Astrocyte (in vitro differentiated cells and primary cell): Measurements from ENCODE around the gene PRR22. TPM values are rescaled to one million over a fixed set of nuclear protein-coding genes. Genes with fewer than 3 reads are reported as not detected.

Source experiments
- DNase-seq: peaks from one replicate; pipeline ENCODE4 v3.0.0-alpha.2; 2010; ENCODE audit warnings: low read depth
- FAIRE-seq: peaks from 2 replicates; lab custom pipeline; 2011; peaks lifted over from hg19 to GRCh38; lab: Jason Lieb, UNC
- H2AFZ ChIP-seq: 2 replicates; pipeline ENCODE4 v1.6.0; 2012; ENCODE audit warnings: low read depth, low read length, inconsistent platforms
- H3K27ac ChIP-seq: 2 replicates; pipeline ENCODE4 v1.5.1; 2011; ENCODE audit warnings: low read depth, low read length, inconsistent platforms
- H3K27me3 ChIP-seq: 2 replicates; pipeline ENCODE4 v1.6.0; 2011; ENCODE audit warnings: low read length, inconsistent platforms; ENCODE audit not compliant: insufficient read depth
- H3K36me3 ChIP-seq: 2 replicates; pipeline ENCODE4 v1.5.1; 2011; ENCODE audit warnings: low read length, inconsistent platforms; ENCODE audit not compliant: insufficient read depth
- H3K4me1 ChIP-seq: 2 replicates; pipeline ENCODE4 v1.5.1; 2011; ENCODE audit warnings: low read length, inconsistent platforms; ENCODE audit not compliant: insufficient read depth
- H3K4me2 ChIP-seq: 2 replicates; pipeline ENCODE4 v1.6.0; 2012; ENCODE audit warnings: low read length, inconsistent platforms
- H3K4me3 ChIP-seq: 2 replicates; pipeline ENCODE4 v1.5.1; 2011; ENCODE audit warnings: low read depth, mild to moderate bottlenecking, low read length, inconsistent platforms; ENCODE audit not compliant: insufficient read depth
- H3K79me2 ChIP-seq: 2 replicates; pipeline ENCODE4 v1.6.0; 2012; ENCODE audit warnings: mild to moderate bottlenecking, low read length, inconsistent platforms; ENCODE audit not compliant: insufficient read depth
- H3K9ac ChIP-seq: 2 replicates; pipeline ENCODE4 v1.6.0; 2012; ENCODE audit warnings: mild to moderate bottlenecking, low read length, inconsistent platforms
- H3K9me3 ChIP-seq: 2 replicates; pipeline ENCODE4 v1.5.1; 2012; ENCODE audit warnings: low read depth, mild to moderate bottlenecking, low read length, inconsistent platforms; ENCODE audit not compliant: insufficient read depth
- H4K20me1 ChIP-seq: 2 replicates; pipeline ENCODE4 v1.6.0; 2012; ENCODE audit warnings: low read length, inconsistent platforms; ENCODE audit not compliant: insufficient read depth
- H3K27ac Mint-ChIP-seq: one replicate; pipeline ENCODE4 v1.8.0; 2021; ENCODE audit warnings: mild to moderate bottlenecking, mixed read lengths; ENCODE audit not compliant: unreplicated experiment
- H3K27me3 Mint-ChIP-seq: one replicate; pipeline ENCODE4 v1.8.0; 2021; ENCODE audit warnings: low read depth, mixed read lengths; ENCODE audit not compliant: unreplicated experiment
- H3K36me3 Mint-ChIP-seq: one replicate; pipeline ENCODE4 v1.8.0; 2021; ENCODE audit warnings: low read depth, mixed read lengths; ENCODE audit not compliant: unreplicated experiment
- H3K4me1 Mint-ChIP-seq: one replicate; pipeline ENCODE4 v1.8.0; 2021; ENCODE audit warnings: low read depth, mixed read lengths; ENCODE audit not compliant: unreplicated experiment
- H3K4me3 Mint-ChIP-seq: one replicate; pipeline ENCODE4 v1.8.0; 2021; ENCODE audit warnings: mild to moderate bottlenecking, moderate library complexity, mixed read lengths; ENCODE audit not compliant: unreplicated experiment
- H3K9me3 Mint-ChIP-seq: one replicate; pipeline ENCODE4 v1.8.0; 2021; ENCODE audit warnings: mild to moderate bottlenecking, mixed read lengths; ENCODE audit not compliant: unreplicated experiment
- CTCF ChIP-seq: IDR thresholded peaks from 2 replicates; pipeline ENCODE4 v1.5.1; 2011; ENCODE audit warnings: low read depth, mild to moderate bottlenecking, inconsistent platforms, low read length, moderate library complexity; ENCODE audit not compliant: insufficient read depth
- EZH2 ChIP-seq: IDR thresholded peaks from 2 replicates; pipeline ENCODE4 v1.6.1; 2012; ENCODE audit warnings: mild to moderate bottlenecking, low read length, inconsistent platforms; ENCODE audit not compliant: insufficient read depth
- total RNA-seq: library from RNA; stranded (reverse); gene quantifications from 2 replicates; pipeline ENCODE4 v1.2.1, GENCODE V29; 2021

PRR22 gene
- total RNA-seq, 1 donor from 2014 or later, result 2.4 TPM

- no peak overlapping the region for H3K4me2 ChIP-seq
- H3K9me3 ChIP-seq, result no peaks in the 10 kb centered on the region
- H3K4me3 ChIP-seq, result no peak overlapping the region
- peaks cover 5% of the 10 kb centered on the region for H3K27me3 ChIP-seq
- no peak overlapping the region for H2AFZ ChIP-seq
- no peaks in the 10 kb centered on the region for H3K79me2 ChIP-seq
- Mint-ChIP-seq H3K27ac (no peak overlapping the region), H3K36me3 (peaks cover 3% of the 10 kb centered on the region), H3K4me3 (no peak overlapping the region), H3K4me1 (no peaks in the 10 kb centered on the region), H3K27me3 (peaks cover 19% of the 10 kb centered on the region), H3K9me3 (peaks cover 2% of the 10 kb centered on the region)
- no peak overlapping the region for H3K27ac ChIP-seq
- DNase-seq, result no peak
- no peaks in the 10 kb centered on the region for H3K36me3 ChIP-seq
- no peaks in the 10 kb centered on the region for H4K20me1 ChIP-seq
- no peaks in the 10 kb centered on the region for H3K4me1 ChIP-seq
- no peak for FAIRE-seq
- TF ChIP-seq CTCF (no peak), EZH2 (no peak)
- no peak overlapping the region for H3K9ac ChIP-seq
Observed at GRCh38 chr19:5821521-5822180, 37.1 kb upstream of the PRR22 start.

DNA sequence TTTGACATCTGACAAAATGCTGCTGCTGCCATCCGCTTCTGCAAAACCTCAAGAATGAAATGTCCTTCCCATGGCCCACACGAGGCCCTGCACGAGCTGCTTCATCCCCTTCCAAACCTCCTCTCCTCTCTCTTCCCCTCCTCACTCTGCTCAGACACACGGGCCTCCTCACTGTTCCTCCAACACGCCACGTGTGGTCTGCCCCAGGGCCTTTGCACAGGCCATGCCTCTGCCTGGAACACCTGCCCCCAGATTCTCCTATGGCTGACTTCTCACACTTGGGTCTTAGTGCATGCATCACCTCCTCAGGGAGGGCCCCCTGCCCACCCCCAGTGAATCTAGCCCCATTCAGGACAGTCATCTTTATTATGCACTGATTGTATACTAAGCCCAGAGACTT, 36.2 kb upstream of the PRR22 start:
- no peaks in the 10 kb centered on the region for H3K36me3 ChIP-seq
- no peak overlapping the region for H2AFZ ChIP-seq
- H3K9ac ChIP-seq, result no peak overlapping the region
- Mint-ChIP-seq H3K4me1 (no peaks in the 10 kb centered on the region), H3K27me3 (peaks cover 21% of the 10 kb centered on the region), H3K4me3 (no peak overlapping the region), H3K27ac (no peak overlapping the region), H3K36me3 (peaks cover 3% of the 10 kb centered on the region), H3K9me3 (peaks cover 3% of the 10 kb centered on the region)
- no peaks in the 10 kb centered on the region for H3K9me3 ChIP-seq
- TF ChIP-seq EZH2, result no peak
- TF ChIP-seq CTCF, result no peak
- H3K4me2 ChIP-seq, result no peak overlapping the region
- H3K27ac ChIP-seq, result no peak overlapping the region
- no peaks in the 10 kb centered on the region for H4K20me1 ChIP-seq
- H3K4me3 ChIP-seq, result no peak overlapping the region
- FAIRE-seq (no peak), DNase-seq (no peak)
- no peaks in the 10 kb centered on the region for H3K79me2 ChIP-seq
- H3K27me3 ChIP-seq, result peaks cover 5% of the 10 kb centered on the region
- H3K4me1 ChIP-seq, result no peaks in the 10 kb centered on the region

- no peak for TF ChIP-seq EZH2
- TF ChIP-seq CTCF, result no peak
- no peaks in the 10 kb centered on the region for H3K4me1 Mint-ChIP-seq
- no peaks in the 10 kb centered on the region for H3K4me1 ChIP-seq
- H4K20me1 ChIP-seq, result no peaks in the 10 kb centered on the region
- H3K27me3 ChIP-seq, result peaks cover 8% of the 10 kb centered on the region
- H3K27ac ChIP-seq, result no peak overlapping the region
- no peak overlapping the region for H3K9ac ChIP-seq
- H3K4me3 ChIP-seq, result no peak overlapping the region
- H3K36me3 Mint-ChIP-seq, result peaks cover under 1% of the 10 kb centered on the region
- no peak overlapping the region for H2AFZ ChIP-seq
- H3K36me3 ChIP-seq, result no peaks in the 10 kb centered on the region
- DNase-seq, result no peak
- H3K27me3 Mint-ChIP-seq, result peaks cover 21% of the 10 kb centered on the region
- H3K9me3 ChIP-seq, result no peaks in the 10 kb centered on the region
- H3K27ac Mint-ChIP-seq, result no peak overlapping the region
- no peaks in the 10 kb centered on the region for H3K79me2 ChIP-seq
- FAIRE-seq, result no peak
- no peak overlapping the region for H3K4me3 Mint-ChIP-seq
- no peak overlapping the region for H3K4me2 ChIP-seq
- peaks cover 3% of the 10 kb centered on the region for H3K9me3 Mint-ChIP-seq
Observed at GRCh38 chr19:5818594-5818993, 34.0 kb upstream of the PRR22 start.
